Erythroblast (primary cell): ENCODE results near the gene GTF2A1L.

ENCODE experiments used
- GATA1 ChIP-seq: IDR thresholded peaks from 2 replicates; pipeline ENCODE4 v1.6.1; 2011; ENCODE audit warnings: low read depth, mild to moderate bottlenecking, control low read depth, low read length, moderate library complexity
- POLR2A ChIP-seq: IDR thresholded peaks from 2 replicates; pipeline ENCODE4 v1.6.1; 2011; ENCODE audit warnings: mild to moderate bottlenecking, low read length

GRCh38 chr2:48569433-48569832 is 48.2 kb upstream of the GTF2A1L start:
- TF ChIP-seq POLR2A (no peak), GATA1 (no peak)
